Breast epithelium (tissue), 4 donors: Measurements from ENCODE around the gene PARP1. TPM values are rescaled to one million over a fixed set of nuclear protein-coding genes. Genes with fewer than 3 reads are reported as not detected.

Experiments used
- DNase-seq, 2 donors: peaks; one replicate each; pipeline ENCODE4 v3.0.0-alpha.2; 2019; ENCODE audit warnings: low spot score in 2 of 2
- H3K27ac ChIP-seq, 2 donors: fragments of 200-600 bp; sonication (generic) in 1 of 2; one replicate each; pipeline ENCODE4 v1.5.1; 2016 to 2019; ENCODE audit warnings: mild to moderate bottlenecking in 1 of 2
- H3K27me3 ChIP-seq, 2 donors: fragments of 200-600 bp; sonication (generic) in 1 of 2; one replicate each; pipeline versions ENCODE4 v1.5.1 to v1.6.0; 2017 to 2019; ENCODE audit warnings: control low read depth in 1 of 2, mild to moderate bottlenecking in 1 of 2
- H3K36me3 ChIP-seq: fragments of 200-600 bp; one replicate; pipeline ENCODE4 v1.5.1; 2019
- H3K4me1 ChIP-seq, 2 donors: fragments of 200-600 bp; sonication (generic); one replicate each; pipeline ENCODE4 v1.5.1; 2016 to 2019; ENCODE audit warnings: control low read depth in 1 of 2
- H3K4me3 ChIP-seq, 3 donors: fragments of 200-600 bp; sonication (generic); 1 replicate in 2 of 3; 2 replicates in 1 of 3; pipeline ENCODE4 v1.5.1; 2016 to 2019; ENCODE audit warnings: mild to moderate bottlenecking in 3 of 3, moderate library complexity in 2 of 3
- H3K9me3 ChIP-seq, 2 donors: fragments of 200-600 bp; sonication (generic) in 1 of 2; one replicate each; pipeline ENCODE4 v1.5.1; 2016 to 2019; ENCODE audit warnings: control low read depth in 1 of 2
- CTCF ChIP-seq, 3 donors: fragments of 450-650 bp; IDR thresholded peaks; one replicate each; pipeline ENCODE4 v1.5.1; 2016 to 2017; ENCODE audit warnings: antibody characterized with exemption in 3 of 3, mild to moderate bottlenecking in 3 of 3, moderate library complexity in 3 of 3
- POLR2A ChIP-seq: fragments of 450-650 bp; IDR thresholded peaks from one replicate; pipeline ENCODE4 v1.6.1; 2016; ENCODE audit warnings: antibody characterized with exemption, mild to moderate bottlenecking, moderate library complexity
- POLR2AphosphoS5 ChIP-seq, 3 donors: sonication (generic); formaldehyde crosslinking; IDR thresholded peaks; one replicate each; pipeline ENCODE4 v1.6.1; 2017; ENCODE audit warnings: antibody characterized with exemption in 3 of 3
- intact Hi-C: fragments of 100-400 bp; cut with DNase I; formaldehyde crosslinking; loops from one replicate; pipeline ENCODE4 v1.15.1; 2023; ENCODE audit warnings: low total_unique reads
- total RNA-seq, 3 donors: library from RNA; depleted of rRNA; stranded (reverse); fragments of >200 nt; gene quantifications; one replicate each; pipeline ENCODE4 v1.1.0, GENCODE V29; 2016

PARP1 gene
- total RNA-seq, 3 donors from 2014 or later: 53.0 to 83.9 (median 72.3) TPM

GRCh38 chr1:226332947-226333346 is 74.9 kb downstream of the PARP1 start:
- no peak for DNase-seq
- no peak for TF ChIP-seq CTCF (IDR thresholded peaks at IDR 0.05)
- TF ChIP-seq POLR2AphosphoS5 (IDR thresholded peaks at IDR 0.05): no peak
- no peak for TF ChIP-seq POLR2A
- Histone ChIP-seq H3K4me3 (no peak overlapping the region), H3K9me3 (no peaks in the 10 kb centered on the region), H3K27me3 (no peaks in the 10 kb centered on the region), H3K27ac (no peak overlapping the region), H3K4me1 (no peaks in the 10 kb centered on the region), H3K36me3 (no peaks in the 10 kb centered on the region)
- intact Hi-C loops: no loop called here

GRCh38 chr1:226329237-226329636 is 78.7 kb downstream of the PARP1 start:
- H3K9me3 ChIP-seq: no peaks in the 10 kb centered on the region
- no peak overlapping the region for H3K4me3 ChIP-seq
- H3K36me3 ChIP-seq: no peaks in the 10 kb centered on the region
- no peaks in the 10 kb centered on the region for H3K27me3 ChIP-seq
- TF ChIP-seq POLR2A (no peak), POLR2AphosphoS5 (IDR thresholded peaks at IDR 0.05) (no peak), CTCF (IDR thresholded peaks at IDR 0.05) (no peak)
- DNase-seq: no peak
- no peak overlapping the region for H3K27ac ChIP-seq
- intact Hi-C loops: no loop called here
- H3K4me1 ChIP-seq: no peaks in the 10 kb centered on the region

GRCh38 chr1:226327761-226328162 is 80.1 kb downstream of the PARP1 start:
- H3K36me3 ChIP-seq: no peaks in the 10 kb centered on the region
- H3K9me3 ChIP-seq: no peaks in the 10 kb centered on the region
- DNase-seq: no peak
- no peak overlapping the region for H3K27ac ChIP-seq
- no peak for TF ChIP-seq CTCF (IDR thresholded peaks at IDR 0.05)
- no peaks in the 10 kb centered on the region for H3K27me3 ChIP-seq
- no peaks in the 10 kb centered on the region for H3K4me1 ChIP-seq
- H3K4me3 ChIP-seq: no peak overlapping the region
- intact Hi-C loops: no loop called here

GRCh38 chr1:226325178-226325577 is 82.7 kb downstream of the PARP1 start:
- no peak overlapping the region for H3K4me3 ChIP-seq
- TF ChIP-seq POLR2AphosphoS5 (IDR thresholded peaks at IDR 0.05): no peak
- no peak for DNase-seq
- H3K36me3 ChIP-seq: no peaks in the 10 kb centered on the region
- H3K9me3 ChIP-seq: no peaks in the 10 kb centered on the region
- no peak overlapping the region for H3K27ac ChIP-seq
- intact Hi-C loops: no loop called here
- peaks cover 0 to 6% of the 10 kb centered on the region in 2 donors for H3K27me3 ChIP-seq
- no peaks in the 10 kb centered on the region for H3K4me1 ChIP-seq

GRCh38 chr1:226324479-226324878 is 83.4 kb downstream of the PARP1 start:
- intact Hi-C loops: no loop called here
- Histone ChIP-seq H3K4me3 (no peak overlapping the region), H3K36me3 (no peaks in the 10 kb centered on the region), H3K4me1 (no peaks in the 10 kb centered on the region), H3K27ac (no peak overlapping the region), H3K9me3 (no peaks in the 10 kb centered on the region), H3K27me3 (peaks cover 0 to 6% of the 10 kb centered on the region in 2 donors)
- no peak for DNase-seq
- no peak for TF ChIP-seq CTCF (IDR thresholded peaks at IDR 0.05)
- no peak for TF ChIP-seq POLR2AphosphoS5 (IDR thresholded peaks at IDR 0.05)
- no peak for TF ChIP-seq POLR2A

- peaks cover 0 to 6% of the 10 kb centered on the region in 2 donors for H3K27me3 ChIP-seq
- H3K4me1 ChIP-seq: no peaks in the 10 kb centered on the region
- no peak for DNase-seq
- H3K27ac ChIP-seq: no peak overlapping the region
- H3K36me3 ChIP-seq: no peaks in the 10 kb centered on the region
- intact Hi-C loops: no loop called here
- H3K4me3 ChIP-seq: no peak overlapping the region
- H3K9me3 ChIP-seq: no peaks in the 10 kb centered on the region
- TF ChIP-seq CTCF (IDR thresholded peaks at IDR 0.05) (no peak), POLR2A (no peak), POLR2AphosphoS5 (IDR thresholded peaks at IDR 0.05) (no peak)
Measured at GRCh38 chr1:226322986-226323385, 84.9 kb downstream of the PARP1 start.
